Lung (tissue), 12 donors: ENCODE results near the gene ASTN2. TPM values are rescaled to one million over a fixed set of nuclear protein-coding genes. Genes with fewer than 3 reads are reported as not detected.

Source experiments
- ATAC-seq: fragments of 200-7000 bp; cut with Tn5 transposase; one replicate; pipeline ENCODE4 v1.9.1; 2020; ENCODE audit warnings: moderate number of reproducible peaks; ENCODE audit not compliant: insufficient read depth, low FRiP score
- DNase-seq, 3 donors: peaks; one replicate each; pipeline ENCODE4 v3.0.0-alpha.2; 2013 to 2017
- H3K27ac ChIP-seq, 2 donors: one replicate each; pipeline ENCODE4 v1.5.1; 2013; ENCODE audit warnings: mild to moderate bottlenecking in 2 of 2, moderate library complexity in 2 of 2, control low read depth in 1 of 2, inconsistent platforms in 1 of 2, low read depth in 1 of 2, low read length in 1 of 2
- H3K27me3 ChIP-seq, 3 donors: one replicate each; pipeline ENCODE4 v1.5.1; 2013; ENCODE audit warnings: low read length in 2 of 3; ENCODE audit not compliant: control insufficient read depth in 3 of 3, insufficient read depth in 3 of 3
- H3K36me3 ChIP-seq, 4 donors: one replicate each; pipeline ENCODE4 v1.5.1; 2013; ENCODE audit warnings: low read length in 4 of 4, mild to moderate bottlenecking in 1 of 4, moderate library complexity in 1 of 4; ENCODE audit not compliant: control insufficient read depth in 4 of 4, insufficient read depth in 4 of 4
- H3K4me1 ChIP-seq, 5 donors: one replicate each; pipeline ENCODE4 v1.5.1; 2013; ENCODE audit warnings: low read length in 5 of 5, mild to moderate bottlenecking in 2 of 5, moderate library complexity in 1 of 5; ENCODE audit not compliant: control insufficient read depth in 5 of 5, insufficient read depth in 5 of 5
- H3K4me3 ChIP-seq: one replicate; pipeline ENCODE4 v1.5.1; 2013; ENCODE audit warnings: mild to moderate bottlenecking, control low read depth, moderate library complexity
- H3K9ac ChIP-seq, 2 donors: one replicate each; pipeline ENCODE4 v1.5.1; 2013; ENCODE audit warnings: low read length in 2 of 2, control low read depth in 1 of 2; ENCODE audit not compliant: insufficient read depth in 1 of 2
- H3K9me3 ChIP-seq, 4 donors: one replicate each; pipeline ENCODE4 v1.5.1; 2013; ENCODE audit warnings: low read length in 3 of 4, mild to moderate bottlenecking in 1 of 4, moderate library complexity in 1 of 4; ENCODE audit not compliant: control insufficient read depth in 4 of 4, insufficient read depth in 3 of 4
- WGBS, 2 donors: extraction: QIAGEN DNeasy Blood & Tissue Kit; methylation state at CpG; one replicate each; pipeline ENCODE4 v1.1.7; 2013; 5-methylcytosine and 5-hydroxymethylcytosine counted together
- polyA plus RNA-seq, 2 donors: library from polyadenylated mRNA; stranded (reverse); fragments of 200-250 nt; gene quantifications; one replicate each; pipeline ENCODE4 v1.2.1, GENCODE V29; 2013
- total RNA-seq, 2 donors: library from RNA; depleted of rRNA in 1 of 2; stranded (reverse); fragments of >200 nt in 1 of 2; gene quantifications; one replicate each; pipeline ENCODE4 v1.2.1, GENCODE V29; 2014 to 2021
- TF ChIP-seq, protein P1 (sequence below): IDR thresholded peaks from 2 replicates; pipeline ENCODE4 v1.5.1; 2012; ENCODE audit warnings: mild to moderate bottlenecking; ENCODE audit errors: control extremely low read depth, extremely low read depth
- donor health status: control.
- donor health status: control.
- donor health status: Bipolar disorder and iron deficiency.
- donor health status: healthy.
- donor health status: DM: yes; HTN: yes; CAD: no.

The ASTN2 gene
- total and polyA plus RNA-seq, 4 donors: 1.4 to 7.0 (median 3.3) TPM

DNA sequence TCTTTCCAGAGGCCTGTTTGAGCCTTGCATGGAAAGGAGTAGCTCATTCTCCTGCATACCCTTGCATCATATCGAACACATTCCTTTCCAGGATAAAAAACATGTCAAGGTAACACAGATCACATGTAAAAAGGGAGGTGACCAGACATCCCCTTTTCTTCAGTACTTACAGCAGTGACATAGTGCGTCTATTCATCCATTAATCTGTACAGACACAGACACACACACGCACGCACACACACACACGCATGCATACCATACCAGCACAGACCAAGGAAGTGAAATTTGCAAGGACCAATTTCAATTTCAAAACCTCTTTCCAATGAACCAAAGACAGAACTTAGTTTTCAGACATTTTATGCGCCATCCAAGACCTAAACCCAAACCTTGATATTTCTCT lies 1005.2 kb downstream of the ASTN2 start:
- no peak for ATAC-seq
- no peak for DNase-seq
- Histone ChIP-seq H3K27ac (no peak overlapping the region), H3K27me3 (no peaks in the 10 kb centered on the region), H3K4me3 (no peak overlapping the region), H3K36me3 (no peaks in the 10 kb centered on the region), H3K9ac (no peak overlapping the region), H3K9me3 (no peaks in the 10 kb centered on the region), H3K4me1 (no peaks in the 10 kb centered on the region)
- WGBS, 2 donors: 85 to 89% methylated on average over 6 of the region's 6 CpGs
- TF ChIP-seq, protein P1, sequence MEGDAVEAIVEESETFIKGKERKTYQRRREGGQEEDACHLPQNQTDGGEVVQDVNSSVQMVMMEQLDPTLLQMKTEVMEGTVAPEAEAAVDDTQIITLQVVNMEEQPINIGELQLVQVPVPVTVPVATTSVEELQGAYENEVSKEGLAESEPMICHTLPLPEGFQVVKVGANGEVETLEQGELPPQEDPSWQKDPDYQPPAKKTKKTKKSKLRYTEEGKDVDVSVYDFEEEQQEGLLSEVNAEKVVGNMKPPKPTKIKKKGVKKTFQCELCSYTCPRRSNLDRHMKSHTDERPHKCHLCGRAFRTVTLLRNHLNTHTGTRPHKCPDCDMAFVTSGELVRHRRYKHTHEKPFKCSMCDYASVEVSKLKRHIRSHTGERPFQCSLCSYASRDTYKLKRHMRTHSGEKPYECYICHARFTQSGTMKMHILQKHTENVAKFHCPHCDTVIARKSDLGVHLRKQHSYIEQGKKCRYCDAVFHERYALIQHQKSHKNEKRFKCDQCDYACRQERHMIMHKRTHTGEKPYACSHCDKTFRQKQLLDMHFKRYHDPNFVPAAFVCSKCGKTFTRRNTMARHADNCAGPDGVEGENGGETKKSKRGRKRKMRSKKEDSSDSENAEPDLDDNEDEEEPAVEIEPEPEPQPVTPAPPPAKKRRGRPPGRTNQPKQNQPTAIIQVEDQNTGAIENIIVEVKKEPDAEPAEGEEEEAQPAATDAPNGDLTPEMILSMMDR: no peak

GRCh38 chr9:116409129-116409528 lies 1005.7 kb downstream of the ASTN2 start:
- ATAC-seq (no peak), DNase-seq (no peak)
- TF ChIP-seq, protein P1: no peak
- no peaks in the 10 kb centered on the region for H3K27me3 ChIP-seq
- no peak overlapping the region for H3K9ac ChIP-seq
- no peaks in the 10 kb centered on the region for H3K36me3 ChIP-seq
- 84% methylated on average over 2 of the region's 2 CpGs for WGBS, 2 donors
- no peak overlapping the region for H3K4me3 ChIP-seq
- H3K4me1 ChIP-seq: no peaks in the 10 kb centered on the region
- H3K27ac ChIP-seq: no peak overlapping the region
- no peaks in the 10 kb centered on the region for H3K9me3 ChIP-seq

- TF ChIP-seq, protein P1: no peak
- Histone ChIP-seq H3K36me3 (no peaks in the 10 kb centered on the region), H3K27me3 (no peaks in the 10 kb centered on the region), H3K9ac (no peak overlapping the region), H3K27ac (no peak overlapping the region), H3K9me3 (no peaks in the 10 kb centered on the region), H3K4me3 (no peak overlapping the region), H3K4me1 (no peaks in the 10 kb centered on the region)
- DNase-seq (peak in 2 of 3 donors; percentile 12 to 37), ATAC-seq (no peak)
- 80 to 91% methylated on average over 2 of the region's 2 CpGs for WGBS, 2 donors
These were observed 1008.4 kb downstream of the ASTN2 start for GRCh38 chr9:116406469-116406868.

GRCh38 chr9:116405321-116405720 lies 1009.5 kb downstream of the ASTN2 start:
- Histone ChIP-seq H3K9ac (no peak overlapping the region), H3K4me3 (no peak overlapping the region), H3K27me3 (no peaks in the 10 kb centered on the region), H3K36me3 (no peaks in the 10 kb centered on the region), H3K27ac (no peak overlapping the region), H3K9me3 (no peaks in the 10 kb centered on the region), H3K4me1 (no peaks in the 10 kb centered on the region)
- DNase-seq (no peak), ATAC-seq (no peak)
- 92 to 93% methylated on average over 1 of the region's 1 CpG for WGBS, 2 donors
- TF ChIP-seq, protein P1: no peak
